Measurements from ENCODE around the gene PCLO. TPM values are rescaled to one million over a fixed set of nuclear protein-coding genes. Genes with fewer than 3 reads are reported as not detected.

PCLO gene
- total RNA-seq, 2 donors from 2014 or later, result 0.78 to 0.95 TPM

DNA sequence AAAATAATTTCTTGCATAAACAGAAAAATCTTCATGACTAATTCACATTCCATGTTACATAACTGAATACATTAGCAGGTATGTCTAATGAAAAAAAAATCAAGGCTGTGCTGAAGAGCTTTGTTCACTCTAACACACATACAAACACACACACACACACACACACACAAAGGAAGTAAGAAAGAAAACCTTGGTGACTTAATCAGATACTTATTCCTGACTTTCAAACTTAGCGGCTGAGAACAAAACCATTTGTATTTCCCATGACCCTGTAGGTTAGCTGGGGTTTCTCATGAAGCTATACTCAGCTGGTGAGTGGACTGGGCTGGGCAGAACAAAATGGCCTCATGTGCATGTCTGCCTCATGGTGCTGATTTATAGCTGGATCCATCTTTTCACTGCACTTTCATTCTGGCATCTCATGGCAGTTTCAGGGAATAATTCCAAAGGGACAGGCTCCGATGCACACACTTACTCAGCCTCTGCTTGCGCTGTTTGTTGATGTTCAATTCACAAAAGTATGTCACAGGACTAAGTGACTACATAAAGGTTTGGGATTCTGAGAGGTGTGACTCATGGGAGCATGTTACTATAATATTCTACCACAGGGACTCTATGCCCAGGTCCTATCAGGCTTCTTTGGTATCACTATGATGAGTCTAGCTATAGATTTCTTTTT is 161.2 kb downstream of the PCLO start:
- no peaks in the 10 kb centered on the region for H3K27me3 ChIP-seq (replicated peaks; ENCODE audit: insufficient read depth)
- no peaks in the 10 kb centered on the region for H3K36me3 ChIP-seq
- H3K27ac ChIP-seq, result no peak overlapping the region
- DNase-seq (ENCODE audit: low spot score) (no peak), ATAC-seq (ENCODE audit: insufficient number of reproducible peaks, low FRiP score, low read depth) (no peak)
- H3K9me3 ChIP-seq, result no peaks in the 10 kb centered on the region
- H3K4me1 ChIP-seq (ENCODE audit: control insufficient read depth in 1 of 2, low read depth in 2 of 2), result no peaks in the 10 kb centered on the region
- TF ChIP-seq, protein P1, sequence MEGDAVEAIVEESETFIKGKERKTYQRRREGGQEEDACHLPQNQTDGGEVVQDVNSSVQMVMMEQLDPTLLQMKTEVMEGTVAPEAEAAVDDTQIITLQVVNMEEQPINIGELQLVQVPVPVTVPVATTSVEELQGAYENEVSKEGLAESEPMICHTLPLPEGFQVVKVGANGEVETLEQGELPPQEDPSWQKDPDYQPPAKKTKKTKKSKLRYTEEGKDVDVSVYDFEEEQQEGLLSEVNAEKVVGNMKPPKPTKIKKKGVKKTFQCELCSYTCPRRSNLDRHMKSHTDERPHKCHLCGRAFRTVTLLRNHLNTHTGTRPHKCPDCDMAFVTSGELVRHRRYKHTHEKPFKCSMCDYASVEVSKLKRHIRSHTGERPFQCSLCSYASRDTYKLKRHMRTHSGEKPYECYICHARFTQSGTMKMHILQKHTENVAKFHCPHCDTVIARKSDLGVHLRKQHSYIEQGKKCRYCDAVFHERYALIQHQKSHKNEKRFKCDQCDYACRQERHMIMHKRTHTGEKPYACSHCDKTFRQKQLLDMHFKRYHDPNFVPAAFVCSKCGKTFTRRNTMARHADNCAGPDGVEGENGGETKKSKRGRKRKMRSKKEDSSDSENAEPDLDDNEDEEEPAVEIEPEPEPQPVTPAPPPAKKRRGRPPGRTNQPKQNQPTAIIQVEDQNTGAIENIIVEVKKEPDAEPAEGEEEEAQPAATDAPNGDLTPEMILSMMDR (IDR thresholded peaks at IDR 0.05), result no peak
- H3K4me3 ChIP-seq, result no peak overlapping the region

DNA sequence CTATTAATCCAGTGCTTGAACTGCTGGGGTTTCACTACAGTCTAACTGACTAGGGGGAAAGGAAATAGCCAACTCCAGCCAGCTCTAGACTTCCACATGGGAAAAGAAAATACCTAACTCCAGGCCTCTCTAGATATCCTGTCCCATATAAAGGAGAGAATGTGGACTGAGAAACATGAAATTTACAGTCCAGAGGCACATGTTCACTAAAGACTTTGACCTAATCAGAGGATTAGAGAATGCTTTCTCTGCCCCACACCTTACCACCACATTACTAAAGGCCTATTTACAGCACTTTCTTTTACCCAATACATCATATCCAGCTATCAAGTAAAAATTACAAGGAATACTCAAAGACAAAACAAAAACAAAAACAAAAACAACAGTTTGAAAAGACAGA is 164.2 kb downstream of the PCLO start:
- H3K9me3 ChIP-seq, result no peaks in the 10 kb centered on the region
- H3K36me3 ChIP-seq, result no peaks in the 10 kb centered on the region
- no peaks in the 10 kb centered on the region for H3K4me1 ChIP-seq (ENCODE audit: control insufficient read depth in 1 of 2, low read depth in 2 of 2)
- TF ChIP-seq, protein P1 (IDR thresholded peaks at IDR 0.05), result no peak
- no peak for DNase-seq (ENCODE audit: low spot score)
- no peak overlapping the region for H3K4me3 ChIP-seq
- H3K27me3 ChIP-seq (replicated peaks; ENCODE audit: insufficient read depth), result no peaks in the 10 kb centered on the region
- no peak for ATAC-seq (ENCODE audit: insufficient number of reproducible peaks, low FRiP score, low read depth)
- H3K27ac ChIP-seq, result no peak overlapping the region

DNA sequence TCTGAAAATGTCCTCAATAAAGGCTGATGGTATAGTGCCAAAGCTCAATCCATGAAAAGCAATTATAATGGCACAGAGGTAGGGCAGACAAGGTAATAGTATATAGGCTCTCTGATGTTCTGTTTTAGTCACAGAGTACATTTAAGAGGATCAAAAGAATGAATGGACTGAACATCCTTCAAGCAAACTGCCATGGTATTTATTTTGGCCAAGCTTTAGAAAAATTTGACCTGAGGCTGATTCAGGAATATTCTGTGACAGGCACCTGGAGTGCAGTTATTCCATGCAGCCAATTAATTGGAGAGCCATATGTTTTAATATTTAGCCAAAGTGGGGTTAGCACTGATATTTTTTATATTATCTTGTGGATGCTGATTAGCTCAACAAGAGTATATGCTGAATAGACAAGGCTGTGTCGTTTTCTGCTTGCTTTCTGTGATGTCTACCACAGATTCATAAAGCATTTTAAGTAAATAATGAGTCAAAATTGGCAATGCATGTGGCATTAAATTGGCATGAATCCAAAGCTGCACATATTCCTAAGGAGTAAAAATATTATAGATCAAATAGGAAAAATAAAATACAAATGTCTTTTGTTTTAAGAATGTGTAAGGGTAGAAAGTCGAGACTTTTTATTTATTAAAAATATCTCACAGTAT is 177.4 kb downstream of the PCLO start:
- TF ChIP-seq, protein P1 (IDR thresholded peaks at IDR 0.05), result no peak
- Histone ChIP-seq H3K9me3 (no peaks in the 10 kb centered on the region), H3K4me3 (no peak overlapping the region), H3K27me3 (replicated peaks; ENCODE audit: insufficient read depth) (no peaks in the 10 kb centered on the region), H3K27ac (no peak overlapping the region), H3K36me3 (no peaks in the 10 kb centered on the region), H3K4me1 (ENCODE audit: control insufficient read depth in 1 of 2, low read depth in 2 of 2) (no peaks in the 10 kb centered on the region)
- ATAC-seq (ENCODE audit: insufficient number of reproducible peaks, low FRiP score, low read depth), result no peak
- no peak for DNase-seq (ENCODE audit: low spot score)

DNA sequence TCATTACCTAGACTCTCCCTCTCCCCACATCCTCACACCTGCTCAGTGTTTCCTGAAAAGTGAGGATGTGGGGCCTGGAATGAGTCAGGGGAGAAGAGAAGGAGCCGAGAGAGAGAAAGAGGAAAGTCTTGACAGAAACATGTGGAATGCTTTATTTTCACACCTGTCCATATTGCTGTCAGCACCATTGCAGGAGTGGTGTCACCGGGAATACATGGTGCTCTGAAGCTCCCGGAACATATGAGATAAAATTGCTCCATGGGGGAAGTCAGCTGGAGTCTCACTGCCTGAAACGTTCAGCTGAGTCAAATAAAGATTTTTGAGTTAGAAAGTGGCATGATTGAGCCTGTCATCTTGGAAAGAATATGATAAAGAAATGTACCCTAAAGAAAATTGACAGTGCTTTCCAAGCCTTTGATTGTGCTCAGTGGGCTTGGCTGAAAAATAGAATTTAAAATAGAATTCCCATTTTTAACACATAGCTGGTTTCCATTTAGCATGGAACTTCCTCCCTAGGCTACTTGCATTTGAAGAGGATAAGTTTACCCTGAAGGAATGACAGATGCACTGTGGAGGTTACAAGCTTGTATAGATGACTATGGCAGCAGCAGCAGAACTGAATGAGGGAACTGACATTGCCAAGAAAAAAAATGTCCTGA is 182.4 kb downstream of the PCLO start:
- H3K9me3 ChIP-seq, result no peaks in the 10 kb centered on the region
- H3K4me1 ChIP-seq (ENCODE audit: control insufficient read depth in 1 of 2, low read depth in 2 of 2), result no peaks in the 10 kb centered on the region
- no peaks in the 10 kb centered on the region for H3K36me3 ChIP-seq
- TF ChIP-seq, protein P1 (IDR thresholded peaks at IDR 0.05), result no peak
- H3K27ac ChIP-seq, result no peak overlapping the region
- H3K27me3 ChIP-seq (replicated peaks; ENCODE audit: insufficient read depth), result no peaks in the 10 kb centered on the region
- no peak for ATAC-seq (ENCODE audit: insufficient number of reproducible peaks, low FRiP score, low read depth)
- no peak overlapping the region for H3K4me3 ChIP-seq
- DNase-seq (ENCODE audit: low spot score), result no peak

DNA sequence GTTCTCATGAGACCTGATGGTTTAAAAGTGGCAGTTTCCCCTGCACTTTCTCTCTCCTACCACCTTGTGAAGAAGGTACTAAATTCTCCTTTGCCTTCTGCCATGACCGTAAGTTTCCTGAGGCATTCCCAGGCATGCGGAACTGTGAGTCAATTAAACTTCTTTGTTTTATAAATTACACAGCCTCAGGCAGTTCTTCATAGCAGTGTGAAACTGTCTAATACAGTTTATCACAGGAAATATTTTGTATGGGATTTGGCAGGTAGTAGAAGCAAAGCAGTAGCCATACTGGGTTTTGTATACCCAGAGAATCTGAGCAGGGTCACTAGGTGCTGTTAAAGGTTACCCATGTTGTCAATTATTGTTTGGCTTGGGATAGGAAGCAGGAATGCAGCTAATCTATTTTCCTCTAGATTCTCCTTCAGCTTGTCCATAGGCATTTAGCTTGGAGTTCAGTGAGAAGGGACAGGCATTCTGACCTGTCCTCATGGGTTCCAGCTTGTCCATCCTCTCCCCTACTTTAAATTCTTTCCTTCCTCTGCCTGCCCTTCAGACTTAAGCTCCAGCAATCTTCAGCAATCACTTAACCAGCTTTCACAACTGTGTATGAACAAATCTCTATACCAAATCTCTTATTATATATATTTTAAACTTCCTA is 186.7 kb downstream of the PCLO start:
- Histone ChIP-seq H3K27me3 (replicated peaks; ENCODE audit: insufficient read depth) (no peaks in the 10 kb centered on the region), H3K36me3 (no peaks in the 10 kb centered on the region), H3K4me3 (no peak overlapping the region), H3K4me1 (ENCODE audit: control insufficient read depth in 1 of 2, low read depth in 2 of 2) (no peaks in the 10 kb centered on the region), H3K27ac (no peak overlapping the region), H3K9me3 (no peaks in the 10 kb centered on the region)
- ATAC-seq (ENCODE audit: insufficient number of reproducible peaks, low FRiP score, low read depth), result no peak
- no peak for DNase-seq (ENCODE audit: low spot score)
- TF ChIP-seq, protein P1 (IDR thresholded peaks at IDR 0.05), result no peak

All from thoracic aorta (tissue), 2 donors.